ENCODE measurements around the gene MAGI1. TPM values are rescaled to one million over a fixed set of nuclear protein-coding genes. Genes with fewer than 3 reads are reported as not detected.

Gene MAGI1
- total RNA-seq, 6 donors from 2014 or later: 33.0 to 72.9 (median 62.4) TPM

- ATAC-seq (ENCODE audit: low FRiP score in 2 of 2) (no peak), DNase-seq (no peak)
- Histone ChIP-seq H3K4me1 (peaks cover 0 to 8% (median 4%) of the 10 kb centered on the region in 4 donors), H3K27me3 (no peaks in the 10 kb centered on the region), H3K36me3 (no peaks in the 10 kb centered on the region), H3K27ac (no peak overlapping the region), H3K9me3 (no peaks in the 10 kb centered on the region), H3K4me3 (no peak overlapping the region)
- 90 to 93% methylated on average over 6 of the region's 6 CpGs for WGBS, 2 donors
- no peak for TF ChIP-seq POLR2A (IDR thresholded peaks at IDR 0.05)
- no peak for TF ChIP-seq EP300 (IDR thresholded peaks at IDR 0.05)
- no peak for TF ChIP-seq POLR2AphosphoS5 (IDR thresholded peaks at IDR 0.05)
- no peak for TF ChIP-seq CTCF (IDR thresholded peaks at IDR 0.05)
These were observed 180.0 kb downstream of the MAGI1 start for GRCh38 chr3:65858749-65859148.

- no peaks in the 10 kb centered on the region for H3K9me3 ChIP-seq
- no peaks in the 10 kb centered on the region for H3K36me3 ChIP-seq
- DNase-seq (no peak), ATAC-seq (ENCODE audit: low FRiP score in 2 of 2) (no peak)
- no peak overlapping the region for H3K4me3 ChIP-seq
- no peak overlapping the region for H3K27ac ChIP-seq
- WGBS, 2 donors: 68 to 80% methylated on average over 3 of the region's 3 CpGs
- peaks cover 0 to 8% (median 4%) of the 10 kb centered on the region in 4 donors for H3K4me1 ChIP-seq
- no peak for TF ChIP-seq CTCF (IDR thresholded peaks at IDR 0.05)
- no peak for TF ChIP-seq EP300 (IDR thresholded peaks at IDR 0.05)
- TF ChIP-seq POLR2AphosphoS5 (IDR thresholded peaks at IDR 0.05): no peak
- TF ChIP-seq POLR2A (IDR thresholded peaks at IDR 0.05): no peak
- H3K27me3 ChIP-seq: no peaks in the 10 kb centered on the region
These were observed 181.4 kb downstream of the MAGI1 start for GRCh38 chr3:65857327-65857726.

GRCh38 chr3:65856907-65857306 is 181.8 kb downstream of the MAGI1 start:
- ATAC-seq (ENCODE audit: low FRiP score in 2 of 2) (no peak), DNase-seq (no peak)
- Histone ChIP-seq H3K4me1 (peaks cover 0 to 9% (median 4%) of the 10 kb centered on the region in 4 donors), H3K9me3 (no peaks in the 10 kb centered on the region), H3K27me3 (no peaks in the 10 kb centered on the region), H3K4me3 (no peak overlapping the region), H3K36me3 (no peaks in the 10 kb centered on the region), H3K27ac (no peak overlapping the region)
- TF ChIP-seq POLR2AphosphoS5 (IDR thresholded peaks at IDR 0.05): no peak
- TF ChIP-seq POLR2A (IDR thresholded peaks at IDR 0.05): no peak
- no peak for TF ChIP-seq CTCF (IDR thresholded peaks at IDR 0.05)
- no peak for TF ChIP-seq EP300 (IDR thresholded peaks at IDR 0.05)
- WGBS, 2 donors: 37 to 50% methylated on average over 2 of the region's 2 CpGs

GRCh38 chr3:65855370-65856100 is 183.2 kb downstream of the MAGI1 start:
- TF ChIP-seq EP300 (IDR thresholded peaks at IDR 0.05) (no peak), CTCF (IDR thresholded peaks at IDR 0.05) (no peak), POLR2A (IDR thresholded peaks at IDR 0.05) (no peak), POLR2AphosphoS5 (IDR thresholded peaks at IDR 0.05) (no peak)
- Histone ChIP-seq H3K27ac (no peak overlapping the region), H3K4me3 (no peak overlapping the region), H3K4me1 (peaks cover 0 to 14% (median 5%) of the 10 kb centered on the region in 4 donors), H3K27me3 (no peaks in the 10 kb centered on the region), H3K36me3 (no peaks in the 10 kb centered on the region), H3K9me3 (no peaks in the 10 kb centered on the region)
- DNase-seq (no peak), ATAC-seq (ENCODE audit: low FRiP score in 2 of 2) (no peak)
- WGBS, 2 donors: 94 to 99% methylated on average over 3 to 4 of the region's 4 CpGs
